Lower leg skin (tissue), 3 donors: ENCODE data around the gene CDH13.

Experiments
- POLR2A ChIP-seq, 2 donors: fragments of 450-650 bp; IDR thresholded peaks; one replicate each; pipeline ENCODE4 v1.6.1; 2016 to 2017; ENCODE audit warnings: antibody characterized with exemption in 2 of 2, mild to moderate bottlenecking in 1 of 2, moderate library complexity in 1 of 2
- TF ChIP-seq, protein P1 (sequence below), 3 donors: fragments of 450-650 bp; IDR thresholded peaks; one replicate each; pipeline ENCODE4 v1.5.1; 2016; ENCODE audit warnings: antibody characterized with exemption in 3 of 3, mild to moderate bottlenecking in 3 of 3, moderate library complexity in 2 of 3

DNA sequence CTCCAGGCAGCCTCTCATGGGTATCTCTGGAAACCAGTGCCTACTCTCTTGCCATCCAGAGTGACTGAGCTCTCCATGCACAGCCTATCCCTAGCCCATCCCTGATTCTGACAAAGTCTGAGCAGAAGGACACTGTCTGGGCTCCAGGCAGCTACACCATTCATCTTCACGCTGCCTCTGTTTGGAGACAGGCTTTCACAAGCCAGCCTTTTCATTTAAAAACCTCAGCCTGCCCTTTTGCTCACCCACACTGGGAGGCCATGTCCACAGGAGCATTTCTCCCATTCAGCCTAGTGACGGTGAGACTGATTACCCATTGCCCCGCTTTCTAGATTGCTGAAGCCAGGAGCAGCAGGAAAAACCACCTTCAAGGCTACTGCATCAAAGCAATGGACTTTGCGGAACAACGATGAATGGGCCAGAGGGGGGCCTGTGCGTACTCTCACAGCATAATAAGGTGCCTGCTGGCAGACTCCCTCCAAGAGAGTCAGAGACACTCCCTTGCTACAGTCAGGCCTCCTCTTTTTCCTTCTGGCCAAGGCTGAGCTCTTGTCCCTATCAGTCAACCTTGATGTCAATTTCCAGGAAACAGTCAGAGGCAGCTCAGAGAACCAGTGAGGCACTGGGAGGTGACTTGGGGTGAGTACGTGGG, 24.7 kb upstream of the CDH13 start:
- no peak for TF ChIP-seq POLR2A (IDR thresholded peaks at IDR 0.05)
- TF ChIP-seq, protein P1, sequence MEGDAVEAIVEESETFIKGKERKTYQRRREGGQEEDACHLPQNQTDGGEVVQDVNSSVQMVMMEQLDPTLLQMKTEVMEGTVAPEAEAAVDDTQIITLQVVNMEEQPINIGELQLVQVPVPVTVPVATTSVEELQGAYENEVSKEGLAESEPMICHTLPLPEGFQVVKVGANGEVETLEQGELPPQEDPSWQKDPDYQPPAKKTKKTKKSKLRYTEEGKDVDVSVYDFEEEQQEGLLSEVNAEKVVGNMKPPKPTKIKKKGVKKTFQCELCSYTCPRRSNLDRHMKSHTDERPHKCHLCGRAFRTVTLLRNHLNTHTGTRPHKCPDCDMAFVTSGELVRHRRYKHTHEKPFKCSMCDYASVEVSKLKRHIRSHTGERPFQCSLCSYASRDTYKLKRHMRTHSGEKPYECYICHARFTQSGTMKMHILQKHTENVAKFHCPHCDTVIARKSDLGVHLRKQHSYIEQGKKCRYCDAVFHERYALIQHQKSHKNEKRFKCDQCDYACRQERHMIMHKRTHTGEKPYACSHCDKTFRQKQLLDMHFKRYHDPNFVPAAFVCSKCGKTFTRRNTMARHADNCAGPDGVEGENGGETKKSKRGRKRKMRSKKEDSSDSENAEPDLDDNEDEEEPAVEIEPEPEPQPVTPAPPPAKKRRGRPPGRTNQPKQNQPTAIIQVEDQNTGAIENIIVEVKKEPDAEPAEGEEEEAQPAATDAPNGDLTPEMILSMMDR (IDR thresholded peaks at IDR 0.05), result no peak
